Nephron progenitor cell (in vitro differentiated cells): ENCODE results near the gene RAD51B.

Experiments
- DNase-seq: peaks from one replicate; pipeline ENCODE4 v3.0.0; 2021
- H3K27ac Mint-ChIP-seq: 2 replicates; pipeline ENCODE4 v1.8.0; 2021; ENCODE audit warnings: mild to moderate bottlenecking, moderate library complexity, mixed read lengths
- H3K27me3 Mint-ChIP-seq: 2 replicates; pipeline ENCODE4 v1.8.0; 2021; ENCODE audit warnings: mild to moderate bottlenecking, low read depth, mixed read lengths; ENCODE audit not compliant: poor library complexity
- H3K36me3 Mint-ChIP-seq: 2 replicates; pipeline ENCODE4 v1.8.0; 2021; ENCODE audit warnings: low read depth, mixed read lengths
- H3K4me1 Mint-ChIP-seq: 2 replicates; pipeline ENCODE4 v1.8.0; 2021; ENCODE audit warnings: mixed read lengths
- H3K4me3 Mint-ChIP-seq: 2 replicates; pipeline ENCODE4 v1.8.0; 2021; ENCODE audit warnings: mild to moderate bottlenecking, moderate library complexity, mixed read lengths
- H3K9me3 Mint-ChIP-seq: 2 replicates; pipeline ENCODE4 v1.8.0; 2021; ENCODE audit warnings: mild to moderate bottlenecking, moderate library complexity, mixed read lengths
- TF ChIP-seq, protein P1 (sequence below): fragments of 200-600 bp; sonication (generic); IDR thresholded peaks from 2 replicates; pipeline ENCODE4 v1.5.0; 2021; ENCODE audit warnings: antibody characterized with exemption

Gene RAD51B

DNA sequence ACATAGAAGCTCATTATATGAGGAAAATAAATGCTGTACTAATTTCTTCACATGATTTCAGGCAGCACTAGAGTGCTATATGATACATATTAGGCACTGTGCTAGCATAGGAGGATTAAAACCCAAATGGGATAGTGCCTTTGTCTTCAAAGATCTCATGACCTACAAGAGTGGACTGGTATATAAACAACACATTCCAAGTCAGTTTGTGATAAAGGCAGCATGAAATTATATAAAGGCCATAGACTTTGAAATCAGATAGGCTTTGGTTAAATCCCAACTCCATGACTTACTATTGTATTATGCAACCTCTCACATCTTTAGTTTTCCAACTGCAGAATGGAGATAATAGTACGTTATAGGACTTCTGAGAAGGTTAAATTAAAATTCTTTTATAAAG is 179.7 kb downstream of the RAD51B start:
- H3K27ac Mint-ChIP-seq = peak overlapping the region; percentile 38
- H3K4me3 Mint-ChIP-seq = no peak overlapping the region
- peaks cover 22% of the 10 kb centered on the region for H3K4me1 Mint-ChIP-seq
- peaks cover 18% of the 10 kb centered on the region for H3K9me3 Mint-ChIP-seq
- TF ChIP-seq, protein P1, sequence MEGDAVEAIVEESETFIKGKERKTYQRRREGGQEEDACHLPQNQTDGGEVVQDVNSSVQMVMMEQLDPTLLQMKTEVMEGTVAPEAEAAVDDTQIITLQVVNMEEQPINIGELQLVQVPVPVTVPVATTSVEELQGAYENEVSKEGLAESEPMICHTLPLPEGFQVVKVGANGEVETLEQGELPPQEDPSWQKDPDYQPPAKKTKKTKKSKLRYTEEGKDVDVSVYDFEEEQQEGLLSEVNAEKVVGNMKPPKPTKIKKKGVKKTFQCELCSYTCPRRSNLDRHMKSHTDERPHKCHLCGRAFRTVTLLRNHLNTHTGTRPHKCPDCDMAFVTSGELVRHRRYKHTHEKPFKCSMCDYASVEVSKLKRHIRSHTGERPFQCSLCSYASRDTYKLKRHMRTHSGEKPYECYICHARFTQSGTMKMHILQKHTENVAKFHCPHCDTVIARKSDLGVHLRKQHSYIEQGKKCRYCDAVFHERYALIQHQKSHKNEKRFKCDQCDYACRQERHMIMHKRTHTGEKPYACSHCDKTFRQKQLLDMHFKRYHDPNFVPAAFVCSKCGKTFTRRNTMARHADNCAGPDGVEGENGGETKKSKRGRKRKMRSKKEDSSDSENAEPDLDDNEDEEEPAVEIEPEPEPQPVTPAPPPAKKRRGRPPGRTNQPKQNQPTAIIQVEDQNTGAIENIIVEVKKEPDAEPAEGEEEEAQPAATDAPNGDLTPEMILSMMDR = no peak
- H3K27me3 Mint-ChIP-seq = peaks cover 2% of the 10 kb centered on the region
- peaks cover 11% of the 10 kb centered on the region for H3K36me3 Mint-ChIP-seq
- no peak for DNase-seq

- Mint-ChIP-seq H3K9me3 (peaks cover 18% of the 10 kb centered on the region), H3K36me3 (peaks cover 11% of the 10 kb centered on the region), H3K4me3 (no peak overlapping the region), H3K27me3 (peaks cover 2% of the 10 kb centered on the region), H3K4me1 (peaks cover 22% of the 10 kb centered on the region), H3K27ac (peak overlapping the region; percentile 38)
- TF ChIP-seq, protein P1 = no peak
- DNase-seq = no peak
These were observed 180.3 kb downstream of the RAD51B start for GRCh38 chr14:67999705-68000384.

DNA sequence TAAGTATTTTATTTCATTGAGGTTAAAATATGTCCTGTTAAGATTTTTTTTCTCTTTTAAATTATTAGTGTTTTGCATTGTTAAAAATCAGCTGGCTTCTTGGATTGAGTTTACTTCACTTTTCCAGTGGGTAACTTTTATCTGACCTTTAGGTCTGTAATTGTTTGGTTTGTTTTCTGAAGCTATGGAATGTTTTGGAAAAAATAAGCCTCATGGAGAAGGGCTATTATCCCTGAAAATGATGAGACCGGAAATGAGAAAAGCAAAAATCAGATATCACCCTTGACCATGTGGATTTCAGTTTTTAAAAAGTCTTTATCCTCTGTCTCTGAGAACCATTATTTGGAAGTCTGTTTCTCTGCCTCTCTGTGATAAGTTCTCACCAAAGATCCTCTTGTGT is 180.9 kb downstream of the RAD51B start:
- H3K27ac Mint-ChIP-seq = peak overlapping the region; percentile 50
- no peak overlapping the region for H3K4me3 Mint-ChIP-seq
- peaks cover 18% of the 10 kb centered on the region for H3K9me3 Mint-ChIP-seq
- no peak for DNase-seq
- peaks cover 2% of the 10 kb centered on the region for H3K27me3 Mint-ChIP-seq
- H3K36me3 Mint-ChIP-seq = peaks cover 11% of the 10 kb centered on the region
- TF ChIP-seq, protein P1 = no peak
- peaks cover 22% of the 10 kb centered on the region for H3K4me1 Mint-ChIP-seq

DNA sequence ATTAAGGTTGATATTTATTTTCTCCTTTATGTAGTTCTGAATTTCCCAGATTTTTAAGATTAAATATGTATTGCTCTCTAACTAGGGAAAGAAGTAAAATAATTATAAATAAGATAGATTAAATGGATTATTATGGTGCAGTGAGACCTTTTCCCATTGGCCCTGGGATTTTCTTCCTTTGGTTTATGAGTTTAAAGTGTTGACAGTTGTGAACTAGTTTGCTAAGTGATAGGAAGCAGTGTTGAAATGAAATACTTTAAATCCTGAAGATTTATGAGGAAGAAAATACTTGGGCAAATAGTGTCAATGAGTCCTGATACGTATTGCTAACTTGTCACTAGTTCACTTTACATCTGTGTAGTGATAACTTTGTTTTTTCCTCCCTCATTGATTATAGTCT is 188.9 kb downstream of the RAD51B start:
- peaks cover 36% of the 10 kb centered on the region for H3K4me1 Mint-ChIP-seq
- H3K27ac Mint-ChIP-seq = no peak overlapping the region
- TF ChIP-seq, protein P1 = no peak
- H3K4me3 Mint-ChIP-seq = no peak overlapping the region
- no peak for DNase-seq
- H3K9me3 Mint-ChIP-seq = peaks cover under 1% of the 10 kb centered on the region
- no peaks in the 10 kb centered on the region for H3K27me3 Mint-ChIP-seq
- no peaks in the 10 kb centered on the region for H3K36me3 Mint-ChIP-seq

GRCh38 chr14:68011406-68012028 is 191.9 kb downstream of the RAD51B start:
- no peak for DNase-seq
- peaks cover 20% of the 10 kb centered on the region for H3K9me3 Mint-ChIP-seq
- H3K36me3 Mint-ChIP-seq = peaks cover 22% of the 10 kb centered on the region
- no peak overlapping the region for H3K4me3 Mint-ChIP-seq
- peak overlapping the region; percentile 37 for H3K27ac Mint-ChIP-seq
- H3K27me3 Mint-ChIP-seq = no peaks in the 10 kb centered on the region
- TF ChIP-seq, protein P1 = no peak
- H3K4me1 Mint-ChIP-seq = peaks cover 40% of the 10 kb centered on the region

GRCh38 chr14:68012871-68013270 is 193.3 kb downstream of the RAD51B start:
- H3K27me3 Mint-ChIP-seq = no peaks in the 10 kb centered on the region
- peaks cover 22% of the 10 kb centered on the region for H3K36me3 Mint-ChIP-seq
- peaks cover 40% of the 10 kb centered on the region for H3K4me1 Mint-ChIP-seq
- H3K27ac Mint-ChIP-seq = peak overlapping the region; percentile 45
- H3K9me3 Mint-ChIP-seq = peaks cover 20% of the 10 kb centered on the region
- no peak for DNase-seq
- no peak overlapping the region for H3K4me3 Mint-ChIP-seq
- TF ChIP-seq, protein P1 = no peak
